Measurements from ENCODE around the gene ATXN7.

ATXN7 gene

GRCh38 chr3:63895422-63896189, 31.9 kb downstream of the ATXN7 start:
- TF ChIP-seq CTCF (IDR thresholded peaks at IDR 0.05; ENCODE audit: control extremely low read depth, extremely low read depth, low read depth, missing control alignments), result no peak
- ChIA-PET CTCF (interaction anchor here (1.1 to 1.7 kb wide), 4 partner anchors 9 to 97 kb away, joined by 3 to 5 read pairs (median 3); no protein-coding TSS in a partner anchor), POLR2A (no interaction called here)
- DNase-seq (ENCODE audit: extremely low spot score), result no peak

- CTCF ChIA-PET, result interaction anchor here (1.7 kb wide), 1 partner anchor 11 kb away, joined by 3 read pairs; no protein-coding TSS in a partner anchor
- POLR2A ChIA-PET, result no interaction called here
- DNase-seq (ENCODE audit: extremely low spot score), result no peak
- TF ChIP-seq CTCF (IDR thresholded peaks at IDR 0.05; ENCODE audit: control extremely low read depth, extremely low read depth, low read depth, missing control alignments), result no peak
Observed at GRCh38 chr3:63896332-63897030, 32.8 kb downstream of the ATXN7 start.

GRCh38 chr3:63900010-63900409, 36.3 kb downstream of the ATXN7 start:
- DNase-seq (ENCODE audit: extremely low spot score), result no peak
- POLR2A ChIA-PET, result no interaction called here
- CTCF ChIA-PET, result interaction anchor here (1.0 to 2.6 kb wide), 4 partner anchors 10 to 63 kb away, joined by 3 to 9 read pairs (median 5); partner anchors contain the start of gene SCAANT1
- TF ChIP-seq CTCF (IDR thresholded peaks at IDR 0.05; ENCODE audit: control extremely low read depth, extremely low read depth, low read depth, missing control alignments), result no peak

GRCh38 chr3:63900459-63900858, 36.8 kb downstream of the ATXN7 start:
- no peak for DNase-seq (ENCODE audit: extremely low spot score)
- ChIA-PET CTCF (interaction anchor here (1.0 to 2.6 kb wide), 4 partner anchors 9 to 62 kb away, joined by 3 to 9 read pairs (median 5); partner anchors contain the start of gene SCAANT1), POLR2A (no interaction called here)
- no peak for TF ChIP-seq CTCF (IDR thresholded peaks at IDR 0.05; ENCODE audit: control extremely low read depth, extremely low read depth, low read depth, missing control alignments)

- ChIA-PET POLR2A (no interaction called here), CTCF (interaction anchor here (1.8 kb wide), 1 partner anchor 19 kb away, joined by 3 read pairs; no protein-coding TSS in a partner anchor)
- DNase-seq (ENCODE audit: extremely low spot score), result no peak
- TF ChIP-seq CTCF (IDR thresholded peaks at IDR 0.05; ENCODE audit: control extremely low read depth, extremely low read depth, low read depth, missing control alignments), result no peak
Observed at GRCh38 chr3:63905731-63906620, 42.3 kb downstream of the ATXN7 start.

All from GM10248 (cell line).